K562 (cell line): Measurements from ENCODE around the gene JDP2.

Source experiments
- CTCF ChIP-seq, 3 experiments: IDR thresholded peaks in 2 of 3; conservative IDR thresholded peaks in 1 of 3; 2 replicates each; pipeline ENCODE4 v1.5.1; 2011 to 2012; ENCODE audit warnings: low read length in 3 of 3, mild to moderate bottlenecking in 3 of 3, control low read depth in 2 of 3, improper control_type of control experiment in 1 of 3, inconsistent platforms in 1 of 3, low read depth in 1 of 3, mixed read lengths in 1 of 3, moderate library complexity in 1 of 3; ENCODE audit not compliant: insufficient read depth in 2 of 3
- DPF2 ChIP-seq: fragments of 450-650 bp; IDR thresholded peaks from 2 replicates; pipeline ENCODE4 v1.6.1; 2016
- TCFL5 ChIP-seq: fragments of 250-450 bp; sonication (Bioruptor Pico); conservative IDR thresholded peaks from 2 replicates; pipeline ENCODE4 v1.6.1; 2021; ENCODE audit warnings: mild to moderate bottlenecking, moderate library complexity, matching md5 sums

- TF ChIP-seq DPF2 (no peak), CTCF (IDR thresholded peaks at IDR 0.05 in 2 of 3, conservative IDR thresholded peaks at IDR 0.05 in 1 of 3; ENCODE audit: insufficient read depth in 2 of 3, low read depth in 1 of 3, low read length in 3 of 3) (no peak), TCFL5 (CRISPR knock-in tag) (no peak)
Observed at GRCh38 chr14:75411214-75411540, 16.6 kb upstream of the JDP2 start.
